ENCODE results near the gene BANP.

Gene BANP

DNA sequence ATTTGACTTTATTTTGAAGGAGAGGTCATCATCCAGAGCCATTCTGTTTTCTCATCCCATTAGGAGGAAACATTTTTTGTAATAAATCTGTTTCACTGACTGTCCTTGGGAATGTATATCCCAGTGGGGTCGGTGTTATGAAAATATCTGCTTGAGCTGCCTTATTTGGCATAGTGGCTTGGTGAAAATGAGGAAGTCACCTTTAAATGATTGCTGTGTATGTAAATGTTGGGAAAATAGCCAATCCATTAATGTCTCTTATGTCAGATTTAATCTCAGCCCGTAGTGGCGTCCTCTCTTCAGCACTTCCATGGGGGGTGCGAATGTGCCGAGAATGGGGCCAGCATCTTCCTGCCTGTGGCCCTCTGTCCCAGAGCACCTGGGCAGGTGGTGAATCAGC lies 57.6 kb downstream of the BANP start:
- in situ Hi-C loops (cut with MboI; ENCODE audit: low sequenced_read_pairs, unreplicated experiment) = no loop called here

DNA sequence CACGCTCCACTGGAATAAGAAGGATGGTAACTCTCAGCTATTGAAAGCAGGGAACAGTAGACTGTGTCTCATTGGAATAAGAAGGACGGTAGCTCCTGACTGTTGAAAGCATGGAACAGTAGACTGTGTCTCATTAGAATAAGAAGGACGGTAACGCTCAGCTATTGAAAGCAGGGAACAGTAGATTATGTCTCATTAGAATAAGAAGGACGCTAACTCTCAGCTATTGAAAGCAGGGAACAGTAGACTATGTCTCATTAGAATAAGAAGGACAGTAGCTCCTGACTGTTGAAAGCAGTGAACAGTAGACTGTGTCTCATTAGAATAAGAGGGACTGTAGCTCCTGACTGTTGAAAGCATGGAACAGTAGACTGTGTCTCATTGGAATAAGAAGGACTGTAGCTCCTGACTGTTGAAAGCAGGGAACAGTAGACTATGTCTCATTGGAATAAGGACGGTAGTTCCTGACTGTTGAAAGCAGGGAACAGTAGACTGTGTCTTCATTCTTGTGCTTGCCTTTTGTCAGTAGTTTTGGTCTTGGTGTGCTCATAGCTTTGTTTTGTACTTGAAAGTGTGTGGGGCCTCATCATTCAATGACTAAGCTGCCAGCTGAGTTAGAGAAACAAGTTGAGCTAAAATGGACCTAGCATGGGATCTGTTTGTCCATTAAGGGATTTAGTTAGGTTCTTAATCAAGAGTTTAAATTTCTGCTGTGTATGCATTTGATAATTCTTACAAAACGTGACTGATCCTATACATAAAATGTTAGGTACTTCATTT lies 58.5 kb downstream of the BANP start:
- TF ChIP-seq, protein P1, sequence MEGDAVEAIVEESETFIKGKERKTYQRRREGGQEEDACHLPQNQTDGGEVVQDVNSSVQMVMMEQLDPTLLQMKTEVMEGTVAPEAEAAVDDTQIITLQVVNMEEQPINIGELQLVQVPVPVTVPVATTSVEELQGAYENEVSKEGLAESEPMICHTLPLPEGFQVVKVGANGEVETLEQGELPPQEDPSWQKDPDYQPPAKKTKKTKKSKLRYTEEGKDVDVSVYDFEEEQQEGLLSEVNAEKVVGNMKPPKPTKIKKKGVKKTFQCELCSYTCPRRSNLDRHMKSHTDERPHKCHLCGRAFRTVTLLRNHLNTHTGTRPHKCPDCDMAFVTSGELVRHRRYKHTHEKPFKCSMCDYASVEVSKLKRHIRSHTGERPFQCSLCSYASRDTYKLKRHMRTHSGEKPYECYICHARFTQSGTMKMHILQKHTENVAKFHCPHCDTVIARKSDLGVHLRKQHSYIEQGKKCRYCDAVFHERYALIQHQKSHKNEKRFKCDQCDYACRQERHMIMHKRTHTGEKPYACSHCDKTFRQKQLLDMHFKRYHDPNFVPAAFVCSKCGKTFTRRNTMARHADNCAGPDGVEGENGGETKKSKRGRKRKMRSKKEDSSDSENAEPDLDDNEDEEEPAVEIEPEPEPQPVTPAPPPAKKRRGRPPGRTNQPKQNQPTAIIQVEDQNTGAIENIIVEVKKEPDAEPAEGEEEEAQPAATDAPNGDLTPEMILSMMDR (IDR thresholded peaks at IDR 0.05; ENCODE audit: borderline replicate concordance, control extremely low read depth, extremely low read depth, insufficient read depth, missing control alignments) = no peak
- in situ Hi-C loops (cut with MboI; ENCODE audit: low sequenced_read_pairs, unreplicated experiment) = no loop called here
- no peak for DNase-seq (ENCODE audit: low spot score)

More for the DNA sequence above, 57.6 kb downstream of the BANP start:
- DNase-seq (ENCODE audit: low spot score) = no peak
- TF ChIP-seq, protein P1 (IDR thresholded peaks at IDR 0.05; ENCODE audit: borderline replicate concordance, control extremely low read depth, extremely low read depth, insufficient read depth, missing control alignments) = no peak

DNA sequence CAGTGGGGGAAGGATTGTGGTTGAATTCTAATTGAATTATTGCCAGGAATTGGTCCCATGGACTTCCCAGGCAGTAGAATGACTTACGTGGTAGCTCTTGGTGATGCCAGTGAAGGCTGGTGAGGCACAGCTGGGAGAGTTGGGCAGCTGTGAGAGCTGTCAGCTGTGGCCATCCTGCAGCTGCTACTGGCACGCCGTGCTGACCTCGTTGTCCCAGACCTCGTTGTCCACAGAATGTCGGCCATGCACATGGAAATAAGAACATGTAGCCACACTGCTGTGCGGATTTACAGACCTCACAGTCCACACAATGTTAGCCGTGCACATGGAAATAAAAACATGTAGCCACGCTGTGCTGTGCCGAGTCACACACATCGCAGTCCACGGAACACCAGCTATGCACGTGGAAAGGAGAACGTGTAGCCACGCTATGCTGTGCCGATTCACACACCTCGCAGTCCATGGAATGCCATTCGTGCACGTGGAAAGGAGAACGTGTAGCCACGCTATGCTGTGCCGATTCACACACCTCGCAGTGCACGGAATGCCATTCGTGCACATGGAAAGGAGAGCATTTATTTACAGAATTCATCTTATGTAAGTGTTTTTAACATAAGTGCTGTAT lies 59.2 kb downstream of the BANP start:
- TF ChIP-seq, protein P1 (IDR thresholded peaks at IDR 0.05; ENCODE audit: borderline replicate concordance, control extremely low read depth, extremely low read depth, insufficient read depth, missing control alignments) = no peak
- in situ Hi-C loops (cut with MboI; ENCODE audit: low sequenced_read_pairs, unreplicated experiment) = no loop called here
- DNase-seq (ENCODE audit: low spot score) = no peak

DNA sequence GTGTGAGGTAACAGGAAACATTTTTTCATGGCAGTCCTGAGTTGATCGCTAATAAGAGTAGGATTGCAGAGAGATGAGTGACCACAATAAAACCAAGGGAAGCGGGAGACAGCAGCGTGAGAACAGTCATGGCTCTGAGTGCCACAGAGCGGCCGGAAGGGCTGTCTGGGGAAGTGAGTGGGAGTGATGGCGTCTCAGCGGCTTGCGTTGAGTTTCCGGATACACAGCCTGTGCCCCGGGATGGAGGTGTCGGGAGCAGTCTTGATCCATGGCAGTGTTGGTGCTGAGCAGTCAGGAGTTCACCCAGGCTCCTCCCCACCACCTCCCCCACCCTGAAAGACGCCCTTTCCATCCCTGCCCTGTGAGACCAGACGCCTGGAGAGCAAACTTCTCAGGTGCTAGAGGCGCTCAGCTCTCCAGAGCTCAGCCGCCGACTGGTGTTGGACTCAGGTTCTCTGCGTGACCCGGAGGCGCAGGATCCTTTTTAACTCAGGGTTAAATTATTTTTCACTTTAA lies 59.8 kb downstream of the BANP start:
- DNase-seq (ENCODE audit: low spot score) = no peak
- in situ Hi-C loops (cut with MboI; ENCODE audit: low sequenced_read_pairs, unreplicated experiment) = no loop called here
- TF ChIP-seq, protein P1 (IDR thresholded peaks at IDR 0.05; ENCODE audit: borderline replicate concordance, control extremely low read depth, extremely low read depth, insufficient read depth, missing control alignments) = no peak

DNA sequence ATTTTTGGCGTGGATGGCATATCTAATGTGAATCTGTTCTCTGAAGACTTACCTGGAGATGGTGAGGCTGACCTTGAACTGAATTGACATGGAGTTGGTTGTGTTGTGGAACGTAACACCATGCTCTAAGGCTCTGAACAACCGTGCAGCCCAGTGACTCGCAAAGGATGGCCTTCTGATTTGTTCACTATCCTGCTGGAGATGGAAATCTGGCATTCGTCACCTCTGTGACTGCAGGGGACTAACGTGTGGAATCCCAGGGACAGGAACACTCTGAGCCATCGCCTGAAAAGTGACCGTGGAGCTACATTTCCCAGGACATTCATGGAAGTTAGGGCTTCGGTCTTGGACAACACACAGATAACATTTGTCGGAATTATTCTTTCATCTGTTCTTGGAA lies 61.1 kb downstream of the BANP start:
- no peak for DNase-seq (ENCODE audit: low spot score)
- TF ChIP-seq, protein P1 (IDR thresholded peaks at IDR 0.05; ENCODE audit: borderline replicate concordance, control extremely low read depth, extremely low read depth, insufficient read depth, missing control alignments) = no peak
- in situ Hi-C loops (cut with MboI; ENCODE audit: low sequenced_read_pairs, unreplicated experiment) = no loop called here

DNA sequence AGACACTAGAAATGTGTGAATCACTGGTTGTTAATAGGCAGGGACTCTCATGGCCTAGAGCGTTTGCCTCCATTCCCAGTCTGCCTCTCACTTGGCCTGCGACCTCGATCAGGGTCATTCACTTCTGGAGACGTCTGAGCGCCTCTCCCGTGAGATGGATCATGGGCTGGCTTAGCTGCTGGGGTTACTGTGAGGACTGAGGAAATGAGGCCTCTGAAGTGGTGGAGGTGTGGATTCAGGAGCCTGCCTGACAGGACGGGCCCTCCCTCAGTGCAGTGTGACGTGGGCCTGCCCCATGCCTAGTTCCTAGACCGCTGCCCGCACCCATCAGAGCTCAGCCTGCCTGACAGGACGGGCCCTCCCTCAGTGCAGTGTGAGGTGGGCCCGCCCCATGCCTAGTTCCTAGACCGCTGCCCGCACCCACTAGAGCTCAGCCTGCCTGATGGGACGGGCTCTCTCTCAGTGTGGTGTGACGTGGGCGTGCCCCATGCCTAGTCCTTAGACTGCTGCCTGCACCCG lies 61.9 kb downstream of the BANP start:
- in situ Hi-C loops (cut with MboI; ENCODE audit: low sequenced_read_pairs, unreplicated experiment) = no loop called here
- no peak for DNase-seq (ENCODE audit: low spot score)
- TF ChIP-seq, protein P1 (IDR thresholded peaks at IDR 0.05; ENCODE audit: borderline replicate concordance, control extremely low read depth, extremely low read depth, insufficient read depth, missing control alignments) = no peak
